ENCODE data around the gene LRP5. TPM values are rescaled to one million over a fixed set of nuclear protein-coding genes. Genes with fewer than 3 reads are reported as not detected.

The LRP5 gene
- total RNA-seq, 1 donor from 2014 or later: 20.2 TPM

DNA sequence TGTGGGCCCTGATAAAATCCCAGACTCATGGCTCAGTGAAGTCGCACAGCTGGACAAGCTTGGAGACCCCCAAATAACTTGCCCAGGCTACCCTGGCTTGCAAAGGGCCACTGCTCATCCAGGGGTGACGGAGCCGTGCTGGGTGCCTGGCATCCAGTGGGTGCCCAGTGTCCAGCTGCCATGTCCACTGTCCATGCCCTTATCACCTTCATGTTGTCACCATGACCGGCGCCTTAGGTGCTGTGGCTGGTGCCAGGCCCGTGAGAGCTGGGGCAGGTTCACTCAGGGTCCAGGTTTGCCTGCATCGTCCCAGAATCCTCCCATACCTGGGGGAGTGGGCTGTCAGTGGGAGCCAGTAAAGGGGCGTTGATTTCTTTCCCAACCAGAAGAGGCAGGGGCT lies 57.4 kb downstream of the LRP5 start:
- Histone ChIP-seq H2AFZ (ENCODE audit: low read depth, low read length) (no peak overlapping the region), H3K27ac (ENCODE audit: low read depth, low read length) (no peak overlapping the region), H3K36me3 (ENCODE audit: insufficient read depth, low read length) (no peaks in the 10 kb centered on the region), H3K4me1 (ENCODE audit: insufficient read depth, low read length) (peaks cover 20% of the 10 kb centered on the region), H4K20me1 (ENCODE audit: insufficient read depth, low read length) (peaks cover 10% of the 10 kb centered on the region), H3K4me3 (ENCODE audit: insufficient read depth, low read depth, low read length) (no peak overlapping the region), H3K9ac (ENCODE audit: low read length) (no peak overlapping the region), H3K27me3 (ENCODE audit: insufficient read depth, low read length) (no peaks in the 10 kb centered on the region), H3K79me2 (ENCODE audit: insufficient read depth, low read length) (no peaks in the 10 kb centered on the region), H3K4me2 (ENCODE audit: low read length) (no peak overlapping the region), H3K9me3 (ENCODE audit: insufficient read depth, low read depth, low read length) (no peaks in the 10 kb centered on the region)
- peaks cover 2% of the 10 kb centered on the region for H3K9me3 Mint-ChIP-seq (ENCODE audit: unreplicated experiment)
- TF ChIP-seq EZH2 (IDR thresholded peaks at IDR 0.05; ENCODE audit: insufficient read depth, low read length) (no peak), CTCF (IDR thresholded peaks at IDR 0.05; ENCODE audit: insufficient read depth, low read depth, low read length) (no peak)
- H3K27me3 Mint-ChIP-seq (ENCODE audit: low read depth, unreplicated experiment): peaks cover 1% of the 10 kb centered on the region
- H3K36me3 Mint-ChIP-seq (ENCODE audit: low read depth, unreplicated experiment): peaks cover 15% of the 10 kb centered on the region
- DNase-seq (ENCODE audit: low read depth): no peak
- H3K4me3 Mint-ChIP-seq (ENCODE audit: unreplicated experiment): no peak overlapping the region
- FAIRE-seq: no peak
- no peak overlapping the region for H3K27ac Mint-ChIP-seq (ENCODE audit: unreplicated experiment)
- H3K4me1 Mint-ChIP-seq (ENCODE audit: low read depth, unreplicated experiment): peaks cover 19% of the 10 kb centered on the region

DNA sequence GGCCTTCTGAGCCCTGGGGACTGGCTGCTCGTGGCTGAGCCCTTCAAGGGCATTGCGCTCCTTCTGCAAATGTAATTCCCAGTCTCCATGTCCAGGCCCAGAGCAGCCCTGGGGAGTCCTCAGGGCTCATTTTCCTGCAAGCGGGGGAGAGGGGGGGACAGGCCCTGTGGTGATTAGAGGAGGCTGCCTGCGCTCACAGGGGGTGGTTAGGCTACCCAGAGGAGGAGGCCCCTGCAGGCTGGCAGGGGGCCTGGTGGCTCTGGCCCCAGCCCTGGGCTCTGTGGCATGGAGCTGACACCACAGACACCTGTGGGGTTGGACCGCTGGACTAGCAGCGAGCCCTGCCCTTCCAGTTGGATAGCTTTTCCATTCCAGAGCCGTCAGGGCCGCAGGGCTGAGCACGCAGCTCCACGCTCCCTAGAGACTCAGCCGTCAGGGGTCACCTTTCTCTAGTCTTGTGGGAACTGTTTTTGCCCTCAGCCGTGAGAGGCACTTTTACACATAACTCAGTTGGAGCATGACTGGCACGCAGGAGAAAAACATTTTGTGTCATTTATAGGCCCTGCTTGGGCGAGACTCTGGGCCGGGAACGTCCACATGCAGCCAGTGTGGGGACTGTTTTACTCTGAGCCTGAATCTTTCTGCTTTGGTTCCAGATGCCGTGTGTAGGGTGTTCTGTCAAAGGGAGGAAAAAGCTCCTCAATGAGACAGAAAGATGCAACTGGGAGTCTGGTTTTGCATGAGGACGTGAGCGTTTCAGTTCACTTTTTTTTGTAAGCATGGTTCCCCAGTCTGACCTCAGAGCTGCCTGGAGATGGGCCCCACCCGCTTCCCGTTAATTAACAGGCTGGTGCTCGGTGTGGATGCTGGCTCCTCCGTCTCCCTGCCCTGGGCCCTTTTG lies 58.1 kb downstream of the LRP5 start:
- H3K27ac ChIP-seq (ENCODE audit: low read depth, low read length): no peak overlapping the region
- no peaks in the 10 kb centered on the region for H3K27me3 ChIP-seq (ENCODE audit: insufficient read depth, low read length)
- peaks cover 2% of the 10 kb centered on the region for H3K9me3 Mint-ChIP-seq (ENCODE audit: unreplicated experiment)
- peaks cover 1% of the 10 kb centered on the region for H3K27me3 Mint-ChIP-seq (ENCODE audit: low read depth, unreplicated experiment)
- peaks cover 12% of the 10 kb centered on the region for H4K20me1 ChIP-seq (ENCODE audit: insufficient read depth, low read length)
- TF ChIP-seq CTCF (IDR thresholded peaks at IDR 0.05; ENCODE audit: insufficient read depth, low read depth, low read length) (no peak), EZH2 (IDR thresholded peaks at IDR 0.05; ENCODE audit: insufficient read depth, low read length) (no peak)
- no peaks in the 10 kb centered on the region for H3K9me3 ChIP-seq (ENCODE audit: insufficient read depth, low read depth, low read length)
- H3K9ac ChIP-seq (ENCODE audit: low read length): peak overlapping the region; percentile 35
- H3K4me1 ChIP-seq (ENCODE audit: insufficient read depth, low read length): peaks cover 20% of the 10 kb centered on the region
- no peak overlapping the region for H3K4me3 Mint-ChIP-seq (ENCODE audit: unreplicated experiment)
- no peak overlapping the region for H3K4me3 ChIP-seq (ENCODE audit: insufficient read depth, low read depth, low read length)
- H3K4me1 Mint-ChIP-seq (ENCODE audit: low read depth, unreplicated experiment): peaks cover 21% of the 10 kb centered on the region
- H2AFZ ChIP-seq (ENCODE audit: low read depth, low read length): no peak overlapping the region
- no peaks in the 10 kb centered on the region for H3K79me2 ChIP-seq (ENCODE audit: insufficient read depth, low read length)
- H3K4me2 ChIP-seq (ENCODE audit: low read length): no peak overlapping the region
- peaks cover 17% of the 10 kb centered on the region for H3K36me3 Mint-ChIP-seq (ENCODE audit: low read depth, unreplicated experiment)
- H3K27ac Mint-ChIP-seq (ENCODE audit: unreplicated experiment): no peak overlapping the region
- FAIRE-seq (no peak), DNase-seq (ENCODE audit: low read depth) (no peak)
- no peaks in the 10 kb centered on the region for H3K36me3 ChIP-seq (ENCODE audit: insufficient read depth, low read length)

Measured in astrocyte (in vitro differentiated cells and primary cell).